HEK293 (cell line): ENCODE measurements around the gene CELSR3.

Experiments used
- CTCF ChIA-PET: fragments of 350-600 bp; formaldehyde crosslinking; extraction: SDS; loops from one replicate; lab custom pipeline; 2021; ENCODE audit warnings: antibody characterized with exemption; lab: Yijun Ruan, JAX
- POLR2A ChIA-PET: fragments of 300-600 bp; formaldehyde crosslinking; extraction: SDS; loops from one replicate; lab custom pipeline; 2020; ENCODE audit warnings: antibody characterized with exemption, inconsistent platforms; lab: Yijun Ruan, JAX
- H3K27ac ChIP-seq: fragments of 200-500 bp; sonication (Bioruptor generic); 2 replicates; pipeline ENCODE4 v1.5.1; 2014; ENCODE audit warnings: low read depth, low read length, control low read depth, inconsistent platforms; ENCODE audit errors: extremely low read depth
- H3K36me3 ChIP-seq, 2 experiments: fragments of 200-500 bp in 1 of 2; sonication (Bioruptor generic) in 1 of 2; 1 replicate in 1 of 2; 2 replicates in 1 of 2; pipeline ENCODE4 v1.5.1; 2014 to 2017; ENCODE audit warnings: inconsistent platforms in 2 of 2, low read length in 2 of 2; ENCODE audit not compliant: control insufficient read depth in 2 of 2, insufficient read depth in 1 of 2
- H3K4me1 ChIP-seq: fragments of 200-500 bp; sonication (Bioruptor generic); 2 replicates; pipeline ENCODE4 v1.5.1; 2014; ENCODE audit warnings: mild to moderate bottlenecking, low read length, inconsistent platforms; ENCODE audit not compliant: control insufficient read depth, insufficient read depth
- H3K4me3 ChIP-seq: 2 replicates; pipeline ENCODE4 v1.5.1; 2011; ENCODE audit warnings: low read depth, mild to moderate bottlenecking, control low read depth, low read length, moderate library complexity
- H3K9me3 ChIP-seq: fragments of 200-500 bp; sonication (Bioruptor generic); 2 replicates; pipeline ENCODE4 v1.5.1; 2014; ENCODE audit warnings: low read depth, low read length, inconsistent platforms; ENCODE audit not compliant: control insufficient read depth, insufficient read depth
- GLIS2 ChIP-seq: fragments of 450-650 bp; formaldehyde crosslinking; IDR thresholded peaks from 2 replicates; pipeline ENCODE4 v1.5.1; 2016; ENCODE audit warnings: missing biosample characterization, missing genetic modification characterization
- IKZF3 ChIP-seq: fragments of 450-650 bp; IDR thresholded peaks from 2 replicates; pipeline ENCODE4 v1.5.0; 2018; ENCODE audit warnings: missing biosample characterization, mild to moderate bottlenecking, missing genetic modification characterization, moderate library complexity
- KLF17 ChIP-seq: fragments of 450-650 bp; formaldehyde crosslinking; IDR thresholded peaks from 2 replicates; pipeline ENCODE4 v1.5.1; 2016; ENCODE audit warnings: missing biosample characterization, missing genetic modification characterization
- MEIS1 ChIP-seq: sonication (generic); formaldehyde crosslinking; IDR thresholded peaks from 2 replicates; pipeline ENCODE4 v1.8.1; 2022; ENCODE audit warnings: missing genetic modification reagents, mild to moderate bottlenecking, borderline replicate concordance
- SALL2 ChIP-seq: fragments of 450-650 bp; formaldehyde crosslinking; IDR thresholded peaks from 2 replicates; pipeline ENCODE4 v1.5.0; 2017; ENCODE audit warnings: missing biosample characterization, mild to moderate bottlenecking, missing genetic modification characterization, borderline replicate concordance
- SP2 ChIP-seq: fragments of 450-650 bp; formaldehyde crosslinking; IDR thresholded peaks from 2 replicates; pipeline ENCODE4 v1.5.1; 2016; ENCODE audit warnings: missing biosample characterization, missing genetic modification characterization
- TRIM28 ChIP-seq: IDR thresholded peaks from 2 replicates; pipeline ENCODE4 v1.6.1; 2011; ENCODE audit warnings: low read length, control low read depth, borderline replicate concordance
- WT1 ChIP-seq: fragments of 450-650 bp; formaldehyde crosslinking; IDR thresholded peaks from 2 replicates; pipeline ENCODE4 v1.5.1; 2016; ENCODE audit warnings: missing biosample characterization, missing genetic modification characterization
- YY2 ChIP-seq: fragments of 450-650 bp; formaldehyde crosslinking; IDR thresholded peaks from 2 replicates; pipeline ENCODE4 v1.5.1; 2016; ENCODE audit warnings: missing biosample characterization, missing genetic modification characterization
- ZNF10 ChIP-seq: fragments of 450-650 bp; formaldehyde crosslinking; IDR thresholded peaks from 2 replicates; pipeline ENCODE4 v1.5.1; 2017; ENCODE audit warnings: missing biosample characterization, missing genetic modification characterization
- ZNF121 ChIP-seq: fragments of 450-650 bp; formaldehyde crosslinking; IDR thresholded peaks from 2 replicates; pipeline ENCODE4 v1.5.1; 2016; ENCODE audit warnings: missing biosample characterization, missing genetic modification characterization
- ZNF133 ChIP-seq: fragments of 450-650 bp; formaldehyde crosslinking; IDR thresholded peaks from 2 replicates; pipeline ENCODE4 v1.5.1; 2016; ENCODE audit warnings: missing biosample characterization, missing genetic modification characterization
- ZNF239 ChIP-seq: fragments of 450-650 bp; formaldehyde crosslinking; IDR thresholded peaks from 2 replicates; pipeline ENCODE4 v1.5.1; 2016; ENCODE audit warnings: missing biosample characterization, missing genetic modification characterization
- ZNF335 ChIP-seq: fragments of 450-650 bp; formaldehyde crosslinking; conservative IDR thresholded peaks from 2 replicates; pipeline ENCODE4 v1.5.1; 2016; ENCODE audit warnings: missing biosample characterization, missing genetic modification characterization
- ZNF341 ChIP-seq: fragments of 450-650 bp; formaldehyde crosslinking; IDR thresholded peaks from 2 replicates; pipeline ENCODE4; 2016; ENCODE audit warnings: low read depth, missing biosample characterization, missing genetic modification characterization
- ZNF48 ChIP-seq: fragments of 450-650 bp; formaldehyde crosslinking; IDR thresholded peaks from 2 replicates; pipeline ENCODE4 v1.5.1; 2016; ENCODE audit warnings: missing biosample characterization, missing genetic modification characterization
- ZNF549 ChIP-seq: fragments of 450-650 bp; IDR thresholded peaks from 2 replicates; pipeline ENCODE4 v1.5.1; 2018; ENCODE audit warnings: missing biosample characterization, missing genetic modification characterization, mild to moderate bottlenecking, inconsistent platforms, moderate library complexity
- ZNF600 ChIP-seq: fragments of 450-650 bp; formaldehyde crosslinking; IDR thresholded peaks from 2 replicates; pipeline ENCODE4 v1.5.1; 2016; ENCODE audit warnings: missing biosample characterization, missing genetic modification characterization
- ZNF629 ChIP-seq: fragments of 450-650 bp; formaldehyde crosslinking; IDR thresholded peaks from 2 replicates; pipeline ENCODE4 v1.5.1; 2017; ENCODE audit warnings: missing biosample characterization, missing genetic modification characterization
- ZNF658 ChIP-seq: fragments of 450-650 bp; formaldehyde crosslinking; IDR thresholded peaks from 2 replicates; pipeline ENCODE4; 2016; ENCODE audit warnings: missing biosample characterization, missing genetic modification characterization
- ZNF677 ChIP-seq: fragments of 450-650 bp; IDR thresholded peaks from 2 replicates; pipeline ENCODE4 v1.5.0; 2018; ENCODE audit warnings: missing biosample characterization, mild to moderate bottlenecking, missing genetic modification characterization, moderate library complexity
- ZNF692 ChIP-seq: fragments of 450-650 bp; formaldehyde crosslinking; IDR thresholded peaks from 2 replicates; pipeline ENCODE4 v1.5.1; 2016; ENCODE audit warnings: missing biosample characterization, missing genetic modification characterization

Gene CELSR3

GRCh38 chr3:48600711-48601621 lies 61.7 kb downstream of the CELSR3 start:
- peaks cover 6 to 91% of the 10 kb centered on the region in 2 experiments; a peak in 2 of 3 replicates for H3K36me3 ChIP-seq
- H3K4me3 ChIP-seq, result no peak overlapping the region
- POLR2A ChIA-PET, result interaction anchor here (1.0 kb wide), 1 partner anchor 23 kb away, joined by 5 read pairs; no protein-coding TSS in a partner anchor
- no peaks in the 10 kb centered on the region for H3K9me3 ChIP-seq
- no peak for TF ChIP-seq ZNF629 (tag by site-specific recombination)
- TF ChIP-seq ZNF600 (tag by site-specific recombination), result 0 out of 2 replicates have a peak, but pooled peaks have one; percentile 10
- 0 out of 2 replicates have a peak, but pooled peaks have one; percentile 18 for TF ChIP-seq GLIS2 (tag by site-specific recombination)
- TF ChIP-seq ZNF133 (tag by site-specific recombination), result no peak
- no peak overlapping the region for H3K27ac ChIP-seq
- CTCF ChIA-PET, result interaction anchor here (0.7 kb wide), 1 partner anchor 10 kb away, joined by 3 read pairs; no protein-coding TSS in a partner anchor
- H3K4me1 ChIP-seq, result no peaks in the 10 kb centered on the region; the same call in 1 of the 2 replicates

- CTCF ChIA-PET, result no interaction called here
- H3K4me1 ChIP-seq, result no peaks in the 10 kb centered on the region; the same call in 1 of the 2 replicates
- no peaks in the 10 kb centered on the region for H3K9me3 ChIP-seq
- POLR2A ChIA-PET, result interaction anchor here (1.8 kb wide), 1 partner anchor 36 kb away, joined by 5 read pairs; the partner anchor contains the start of gene SLC26A6
- H3K27ac ChIP-seq, result no peak overlapping the region
- peaks cover 6 to 79% of the 10 kb centered on the region in 2 experiments; a peak in 2 of 3 replicates for H3K36me3 ChIP-seq
- H3K4me3 ChIP-seq, result no peak overlapping the region
- TF ChIP-seq YY2 (tag by site-specific recombination) (no peak), ZNF335 (peak; percentile 56)
Observed at GRCh38 chr3:48599509-48600285, 63.0 kb downstream of the CELSR3 start.

- POLR2A ChIA-PET, result interaction anchor here (1.8 kb wide), 1 partner anchor 36 kb away, joined by 5 read pairs; the partner anchor contains the start of gene SLC26A6
- no peaks in the 10 kb centered on the region for H3K9me3 ChIP-seq
- no peaks in the 10 kb centered on the region; the same call in 1 of the 2 replicates for H3K4me1 ChIP-seq
- H3K4me3 ChIP-seq, result no peak overlapping the region
- TF ChIP-seq ZNF677 (tag by site-specific recombination), result no peak
- TF ChIP-seq ZNF600 (tag by site-specific recombination), result peak; percentile 88
- TF ChIP-seq, all 188 proteins: peak for 1
- peaks cover 6 to 72% of the 10 kb centered on the region in 2 experiments; a peak in 2 of 3 replicates for H3K36me3 ChIP-seq
- peak overlapping the region; percentile 64 for H3K27ac ChIP-seq
- CTCF ChIA-PET, result no interaction called here
Observed at GRCh38 chr3:48599077-48599501, 63.6 kb downstream of the CELSR3 start.

GRCh38 chr3:48598323-48599076 lies 64.2 kb downstream of the CELSR3 start:
- H3K4me3 ChIP-seq, result no peak overlapping the region
- CTCF ChIA-PET, result no interaction called here
- no peak for TF ChIP-seq ZNF10 (tag by site-specific recombination)
- TF ChIP-seq ZNF549 (tag by site-specific recombination), result no peak
- no peak for TF ChIP-seq ZNF239 (tag by site-specific recombination)
- peak; percentile 71; the same call in 1 of the 2 replicates for TF ChIP-seq ZNF692 (tag by site-specific recombination)
- TF ChIP-seq TRIM28, result no peak
- peak; percentile 96 for TF ChIP-seq WT1 (tag by site-specific recombination)
- TF ChIP-seq SALL2 (tag by site-specific recombination), result no peak
- no peak for TF ChIP-seq ZNF48
- no peak for TF ChIP-seq IKZF3 (tag by site-specific recombination)
- no peak for TF ChIP-seq ZNF658 (tag by site-specific recombination)
- no peak for TF ChIP-seq MEIS1 (CRISPR knock-in tag)
- TF ChIP-seq ZNF121 (tag by site-specific recombination), result no peak
- TF ChIP-seq SP2, result peak; percentile 40
- peak; percentile 57 for TF ChIP-seq ZNF341
- peak; percentile 11; the same call in 1 of the 2 replicates for TF ChIP-seq KLF17 (tag by site-specific recombination)

More at GRCh38 chr3:48598323-48599076, 64.2 kb downstream of the CELSR3 start:
- no peaks in the 10 kb centered on the region for H3K9me3 ChIP-seq
- no peaks in the 10 kb centered on the region; the same call in 1 of the 2 replicates for H3K4me1 ChIP-seq
- H3K27ac ChIP-seq, result peak overlapping the region; percentile 64
- POLR2A ChIA-PET, result interaction anchor here (0.8 to 2.3 kb wide), 4 partner anchors 37 to 153 kb away, joined by 3 to 8 read pairs (median 4); partner anchors contain the start of gene SLC26A6
- peaks cover 6 to 67% of the 10 kb centered on the region in 2 experiments; a peak in 2 of 3 replicates for H3K36me3 ChIP-seq
